Stimulated activated naive B cell treated with anti-CD40 and anti-IgM and Interleukin-4, amounts not matched to agents 10 μg/mL and 1 μg/mL and 100 μg/mL, for 72 hours (primary cell): ENCODE results near the gene ISG15.
"Not testable (repeated sequence)": the region's sequence is repeated elsewhere in the genome, so short reads cannot be mapped to it uniquely, and the experiment has no call there.

Experiments
- ATAC-seq, 2 donors: fragments of 150-1000 bp; cut with Tn5 transposase; replicated peaks; 2 replicates each; pipeline ENCODE4 v1.10.0; 2021; ENCODE audit warnings: moderate library complexity in 1 of 2
- DNase-seq: peaks from one replicate; pipeline ENCODE4 v3.0.0; 2021
- H3K27ac Mint-ChIP-seq: one replicate; pipeline ENCODE4 v1.8.0; 2022; ENCODE audit warnings: mild to moderate bottlenecking, mixed read lengths
- H3K27me3 Mint-ChIP-seq, 2 donors: one replicate each; pipeline ENCODE4 v1.8.0; 2022; ENCODE audit warnings: mixed read lengths in 2 of 2
- H3K36me3 Mint-ChIP-seq, 2 donors: one replicate each; pipeline ENCODE4 v1.8.0; 2022; ENCODE audit warnings: mixed read lengths in 2 of 2, mild to moderate bottlenecking in 1 of 2
- H3K4me1 Mint-ChIP-seq, 2 donors: one replicate each; pipeline ENCODE4 v1.8.0; 2022; ENCODE audit warnings: mixed read lengths in 2 of 2, mild to moderate bottlenecking in 1 of 2
- H3K4me3 Mint-ChIP-seq, 2 donors: one replicate each; pipeline ENCODE4 v1.8.0; 2022; ENCODE audit warnings: mild to moderate bottlenecking in 2 of 2, mixed read lengths in 2 of 2, moderate library complexity in 1 of 2
- H3K9me3 Mint-ChIP-seq, 2 donors: one replicate each; pipeline ENCODE4 v1.8.0; 2022; ENCODE audit warnings: mixed read lengths in 2 of 2, mild to moderate bottlenecking in 1 of 2

The ISG15 gene

DNA sequence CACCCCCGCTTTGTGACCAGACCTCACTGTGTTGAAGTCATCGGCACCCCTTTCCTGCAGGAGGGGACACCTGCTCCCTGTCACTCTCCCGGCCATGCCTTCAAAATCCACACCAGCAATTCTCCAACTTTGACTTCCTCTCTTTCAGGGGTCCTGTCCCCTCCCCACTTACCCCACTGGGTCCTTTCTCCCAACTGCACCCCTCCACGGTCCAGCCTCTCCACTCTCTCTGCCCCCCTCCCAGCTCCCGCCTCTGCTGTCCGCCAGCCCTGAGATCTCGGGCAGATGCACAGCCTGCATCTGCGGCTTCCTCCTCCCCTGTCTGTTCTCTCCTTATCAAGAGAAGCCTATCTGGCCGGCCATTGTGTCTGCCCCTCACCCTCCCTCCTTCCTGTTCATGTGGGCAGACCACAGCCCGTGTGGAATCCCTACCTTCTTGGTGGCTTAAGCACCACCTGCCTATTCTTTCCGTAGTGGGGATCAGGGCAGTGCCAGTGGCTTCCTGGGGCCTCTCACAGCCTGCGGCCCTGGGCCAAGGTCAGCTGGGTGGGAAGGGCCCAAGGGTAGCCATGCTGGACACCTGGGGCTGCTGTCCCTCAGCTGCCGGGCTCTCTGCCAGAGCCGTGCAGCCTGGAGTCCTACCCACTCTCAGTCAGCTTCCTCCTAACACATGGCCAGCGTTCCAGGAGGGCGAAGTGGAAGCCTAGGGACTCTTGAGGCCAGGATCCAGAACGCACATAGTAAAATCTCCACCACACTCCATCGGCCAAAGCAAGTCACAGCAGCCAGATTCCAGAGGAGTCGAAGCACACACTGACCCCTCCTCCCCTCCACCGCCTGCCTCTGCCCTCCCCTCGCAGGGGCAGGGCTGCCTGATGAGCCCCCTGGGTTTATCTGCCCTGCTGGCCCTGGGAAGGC lies 8.3 kb upstream of the ISG15 start:
- Mint-ChIP-seq H3K27ac (no peak overlapping the region), H3K4me3 (peak overlapping the region in 1 of 2 donors; percentile 12), H3K4me1 (peaks cover 16 to 27% of the 10 kb centered on the region in 2 donors), H3K9me3 (peaks cover 2 to 3% of the 10 kb centered on the region in 2 donors), H3K27me3 (peaks cover 47 to 63% of the 10 kb centered on the region in 2 donors), H3K36me3 (peaks cover 0 to 2% of the 10 kb centered on the region in 2 donors)
- DNase-seq (no peak), ATAC-seq (no peak)

DNA sequence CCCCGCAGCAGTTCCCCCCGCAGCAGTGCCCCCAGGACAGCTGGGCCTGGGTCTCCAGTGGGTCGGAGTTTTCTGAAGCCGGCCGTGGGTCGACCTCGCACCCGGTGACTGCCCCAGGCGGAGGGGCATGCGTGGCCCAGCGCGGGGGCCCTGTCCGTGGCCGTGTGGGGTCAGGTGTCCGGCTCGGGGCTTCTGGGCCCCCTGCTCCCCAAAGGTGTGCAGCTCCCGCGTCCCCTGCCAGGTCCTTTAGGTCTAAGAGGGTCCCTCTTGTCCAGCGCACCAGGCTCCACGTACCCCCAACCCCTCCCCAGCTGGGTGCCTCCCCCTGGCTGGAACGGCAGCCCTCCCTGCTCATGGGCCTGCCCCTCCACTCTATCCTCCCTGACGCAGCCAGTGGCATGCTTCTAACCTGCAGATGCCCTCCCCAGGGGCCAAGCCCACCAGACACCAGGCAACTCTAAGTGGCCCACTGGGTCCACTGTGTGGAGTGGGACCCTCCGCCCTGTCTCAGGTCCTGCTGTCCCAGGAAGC lies 7.5 kb upstream of the ISG15 start:
- DNase-seq (no peak), ATAC-seq (no peak)
- Mint-ChIP-seq H3K27me3 (peaks cover 42 to 60% of the 10 kb centered on the region in 2 donors), H3K36me3 (peaks cover 0 to 2% of the 10 kb centered on the region in 2 donors), H3K9me3 (peaks cover 2 to 3% of the 10 kb centered on the region in 2 donors), H3K4me3 (no peak overlapping the region), H3K27ac (no peak overlapping the region), H3K4me1 (peaks cover 14 to 24% of the 10 kb centered on the region in 2 donors)

DNA sequence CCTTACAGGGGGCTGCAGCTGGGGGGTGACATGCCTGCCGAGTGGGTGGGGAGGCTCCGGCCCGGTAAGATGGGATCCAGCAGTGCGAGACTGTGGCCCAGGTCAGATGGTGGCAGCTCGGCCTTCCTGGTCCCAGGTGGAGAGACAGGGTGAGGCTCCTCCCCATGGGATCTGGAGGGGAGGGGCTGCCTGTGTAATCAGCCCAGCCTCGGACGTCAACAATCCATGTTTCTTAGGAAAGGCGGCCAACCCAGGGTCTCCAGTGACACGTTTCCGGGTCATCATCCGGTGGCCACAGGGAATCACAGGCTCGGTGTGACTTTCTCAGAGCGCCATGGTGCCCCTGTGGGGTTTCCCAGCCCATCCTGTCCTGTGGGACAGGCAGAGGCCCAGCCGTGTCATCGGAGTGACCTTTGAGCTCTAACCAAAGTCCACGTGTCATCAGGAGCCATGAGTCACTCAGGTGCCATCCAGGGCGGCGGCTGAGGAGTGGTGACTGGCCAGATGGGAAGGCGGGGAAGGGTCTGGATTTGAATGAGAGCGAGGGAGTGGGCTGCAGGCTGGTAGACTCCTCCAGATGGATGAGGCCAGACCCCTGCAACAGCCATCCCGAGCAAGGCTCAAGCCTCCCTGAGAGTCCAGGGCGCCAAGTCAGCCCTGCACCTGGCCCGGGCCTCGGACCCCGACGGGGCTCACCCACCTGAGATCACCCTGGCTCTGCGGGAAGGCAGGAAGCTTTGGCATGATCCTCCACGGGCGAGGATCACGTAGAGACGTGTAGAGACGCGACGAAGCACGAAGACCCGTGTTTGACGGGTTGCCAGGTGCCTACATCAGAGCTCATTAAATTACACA lies 6.8 kb upstream of the ISG15 start:
- Mint-ChIP-seq H3K36me3 (peaks cover 0 to 2% of the 10 kb centered on the region in 2 donors), H3K9me3 (peaks cover 2 to 3% of the 10 kb centered on the region in 2 donors), H3K4me3 (no peak overlapping the region), H3K27ac (no peak overlapping the region), H3K4me1 (peaks cover 14 to 20% of the 10 kb centered on the region in 2 donors), H3K27me3 (peaks cover 39 to 56% of the 10 kb centered on the region in 2 donors)
- DNase-seq (no peak), ATAC-seq (no peak)

DNA sequence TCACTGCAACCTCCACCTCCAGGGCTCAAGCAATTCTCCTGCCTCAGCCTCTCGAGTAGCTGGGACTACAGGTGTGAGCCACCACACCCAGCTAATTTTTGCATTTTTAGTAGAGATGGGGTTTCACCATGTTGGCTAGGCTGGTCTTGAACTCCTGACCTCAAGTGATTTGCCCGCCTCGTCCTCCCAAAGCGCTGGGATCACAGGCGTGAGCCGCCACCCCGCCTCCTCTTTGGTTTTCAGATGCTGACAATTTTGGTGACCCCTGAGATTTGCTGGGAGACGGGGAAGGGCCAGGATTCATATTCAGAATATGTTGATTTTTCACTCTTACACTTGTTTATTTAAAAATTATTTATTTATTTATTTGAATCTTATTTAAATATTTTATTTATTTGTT lies 3.2 kb upstream of the ISG15 start:
- H3K27ac Mint-ChIP-seq, H3K9me3 Mint-ChIP-seq, H3K4me3 Mint-ChIP-seq, H3K36me3 Mint-ChIP-seq, ATAC-seq, DNase-seq: not testable (repeated sequence)
- Mint-ChIP-seq H3K4me1 (peaks cover 21 to 26% of the 10 kb centered on the region in 2 donors), H3K27me3 (peaks cover 20 to 29% of the 10 kb centered on the region in 2 donors)

GRCh38 chr1:1011396-1011949 lies 1.8 kb upstream of the ISG15 start:
- Mint-ChIP-seq H3K4me3 (no peak overlapping the region), H3K36me3 (peaks cover 0 to 4% of the 10 kb centered on the region in 2 donors), H3K27me3 (peaks cover 10 to 17% of the 10 kb centered on the region in 2 donors), H3K27ac (no peak overlapping the region), H3K4me1 (peaks cover 19 to 26% of the 10 kb centered on the region in 2 donors), H3K9me3 (peaks cover 2 to 3% of the 10 kb centered on the region in 2 donors)
- DNase-seq (no peak), ATAC-seq (no peak)

GRCh38 chr1:1012736-1013104 lies 577 bp upstream of the ISG15 start:
- not testable (repeated sequence) for H3K36me3 Mint-ChIP-seq, DNase-seq, H3K9me3 Mint-ChIP-seq, H3K27me3 Mint-ChIP-seq
- Mint-ChIP-seq H3K4me1 (peaks cover 20 to 26% of the 10 kb centered on the region in 2 donors), H3K4me3 (peak overlapping the region; percentile 91 to 93), H3K27ac (peak overlapping the region; percentile 95)
- peak; percentile 1 to 3 for ATAC-seq

GRCh38 chr1:1013922-1014648 lies 788 bp downstream of the ISG15 start:
- peaks cover under 1 to 1% of the 10 kb centered on the region in 2 donors for H3K9me3 Mint-ChIP-seq
- peak overlapping the region; percentile 95 for H3K27ac Mint-ChIP-seq
- peaks cover 19 to 24% of the 10 kb centered on the region in 2 donors for H3K4me1 Mint-ChIP-seq
- no peaks in the 10 kb centered on the region for H3K27me3 Mint-ChIP-seq
- DNase-seq = no peak
- peak overlapping the region; percentile 91 to 93 for H3K4me3 Mint-ChIP-seq
- H3K36me3 Mint-ChIP-seq = peaks cover 0 to 3% of the 10 kb centered on the region in 2 donors
- no peak for ATAC-seq

DNA sequence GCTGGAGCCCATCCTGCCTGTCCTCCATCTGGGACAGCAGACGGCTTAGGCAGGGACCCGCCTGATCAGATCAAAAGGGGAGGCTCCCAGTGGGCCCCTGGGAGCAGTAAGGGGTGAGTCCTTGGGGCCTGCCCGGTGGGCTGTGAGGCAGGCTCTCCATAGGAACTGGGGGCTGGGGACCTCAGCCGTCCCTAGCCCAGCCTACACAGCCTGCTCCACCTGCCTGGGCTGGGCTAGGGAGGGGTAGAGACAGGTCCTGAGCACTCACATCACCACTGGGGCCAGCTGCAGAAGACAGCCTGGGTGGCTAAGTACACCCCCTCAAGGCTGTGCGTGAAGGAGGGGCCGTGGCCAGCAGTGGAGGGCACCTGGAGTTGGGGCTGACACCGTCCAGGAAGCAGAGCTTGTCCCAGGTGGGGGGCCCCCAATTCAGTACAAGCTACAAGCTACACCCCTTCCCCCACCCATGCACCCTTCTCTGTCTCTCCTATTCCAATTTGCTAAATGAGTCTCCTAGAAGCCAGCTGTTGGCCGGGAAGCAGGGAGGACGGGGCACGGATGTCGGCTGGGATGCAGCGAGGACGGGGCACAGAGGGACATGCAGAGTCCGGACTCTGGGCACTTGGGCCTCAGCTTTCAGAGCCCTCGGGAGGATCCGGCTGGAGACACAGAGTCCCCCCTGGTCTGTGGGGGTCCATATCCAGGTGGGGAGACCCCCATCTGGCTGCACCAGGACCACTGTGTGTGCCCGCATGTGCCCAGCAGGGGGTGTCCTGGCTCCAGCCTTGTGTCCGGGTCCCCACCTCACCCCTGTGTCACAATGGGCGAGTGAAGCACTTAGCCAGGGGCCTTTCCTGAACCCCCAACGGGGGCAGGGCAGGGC lies 1.7 kb downstream of the ISG15 start:
- Mint-ChIP-seq H3K36me3 (peaks cover 0 to 2% of the 10 kb centered on the region in 2 donors), H3K27me3 (no peaks in the 10 kb centered on the region), H3K9me3 (no peaks in the 10 kb centered on the region), H3K27ac (no peak overlapping the region), H3K4me3 (peak overlapping the region; percentile 39 to 93), H3K4me1 (peaks cover 18 to 22% of the 10 kb centered on the region in 2 donors)
- no peak for ATAC-seq
- no peak for DNase-seq

- H3K36me3 Mint-ChIP-seq, ATAC-seq, DNase-seq, H3K9me3 Mint-ChIP-seq, H3K4me3 Mint-ChIP-seq: not testable (repeated sequence)
- Mint-ChIP-seq H3K27ac (peak overlapping the region; percentile 28), H3K27me3 (peaks cover 0 to 17% of the 10 kb centered on the region in 2 donors), H3K4me1 (peaks cover 18 to 35% of the 10 kb centered on the region in 2 donors)
Observed at GRCh38 chr1:1017397-1018320, 4.4 kb downstream of the ISG15 start.

- Mint-ChIP-seq H3K4me1 (peaks cover 16 to 40% of the 10 kb centered on the region in 2 donors), H3K27me3 (peaks cover 4 to 24% of the 10 kb centered on the region in 2 donors)
Observed at GRCh38 chr1:1018321-1018685, 5.0 kb downstream of the ISG15 start.

GRCh38 chr1:1019122-1019999 lies 6.1 kb downstream of the ISG15 start:
- Mint-ChIP-seq H3K27ac (no peak overlapping the region), H3K4me3 (peak overlapping the region; percentile 53 to 59), H3K9me3 (no peaks in the 10 kb centered on the region), H3K27me3 (peaks cover 6 to 26% of the 10 kb centered on the region in 2 donors), H3K36me3 (peaks cover 2 to 8% of the 10 kb centered on the region in 2 donors), H3K4me1 (peaks cover 6 to 30% of the 10 kb centered on the region in 2 donors)
- ATAC-seq (peak; percentile 76 to 85), DNase-seq (peak; percentile 75)

More at GRCh38 chr1:1018321-1018685, 5.0 kb downstream of the ISG15 start:
- ATAC-seq, H3K9me3 Mint-ChIP-seq, H3K27ac Mint-ChIP-seq, H3K4me3 Mint-ChIP-seq, H3K36me3 Mint-ChIP-seq, DNase-seq: not testable (repeated sequence)
